ENCODE data around the gene RTKN. TPM values are rescaled to one million over a fixed set of nuclear protein-coding genes. Genes with fewer than 3 reads are reported as not detected.

Gene RTKN
- polyA plus RNA-seq, 1 donor from 2014 or later = 4.9 TPM

GRCh38 chr2:74425523-74425922, 16.2 kb downstream of the RTKN start:
- Histone ChIP-seq H4K20me1 (ENCODE audit: insufficient read depth) (no peaks in the 10 kb centered on the region), H3K27ac (ENCODE audit: low read length) (no peak overlapping the region), H3K27me3 (ENCODE audit: insufficient read depth, low read depth, low read length) (no peaks in the 10 kb centered on the region), H3K9me2 (ENCODE audit: insufficient read depth, low read length) (no peaks in the 10 kb centered on the region), H3K4me2 (ENCODE audit: low read length) (no peak overlapping the region), H3F3A (ENCODE audit: insufficient read depth, low read length, poor library complexity, severe bottlenecking) (no peaks in the 10 kb centered on the region), H3K9me3 (ENCODE audit: low read length) (no peaks in the 10 kb centered on the region), H3K36me3 (ENCODE audit: insufficient read depth, low read length) (no peaks in the 10 kb centered on the region), H3K4me3 (ENCODE audit: low read length) (no peak overlapping the region), H3K9ac (ENCODE audit: low read length) (no peak overlapping the region), H2AFZ (ENCODE audit: low read depth, low read length) (no peak overlapping the region), H3K79me2 (replicated peaks; ENCODE audit: insufficient read depth, low read length) (no peaks in the 10 kb centered on the region)
- TF ChIP-seq EZH2 (IDR thresholded peaks at IDR 0.05; ENCODE audit: borderline replicate concordance, insufficient read depth, low read length, poor library complexity, severe bottlenecking) = no peak
- TF ChIP-seq POLR2AphosphoS5 (IDR thresholded peaks at IDR 0.05) = no peak
- TF ChIP-seq EP300 (conservative IDR thresholded peaks at IDR 0.05; ENCODE audit: poor library complexity, severe bottlenecking) = no peak
- TF ChIP-seq MXI1 (conservative IDR thresholded peaks at IDR 0.05; ENCODE audit: poor library complexity, severe bottlenecking) = no peak
- no peak for TF ChIP-seq SMC3 (conservative IDR thresholded peaks at IDR 0.05; ENCODE audit: poor library complexity)
- TF ChIP-seq RAD21 (conservative IDR thresholded peaks at IDR 0.05) = no peak
- no peak for TF ChIP-seq TAF1 (IDR thresholded peaks at IDR 0.05; ENCODE audit: low read depth)
- no peak for TF ChIP-seq REST (IDR thresholded peaks at IDR 0.05; ENCODE audit: borderline replicate concordance)
- TF ChIP-seq, protein P1, sequence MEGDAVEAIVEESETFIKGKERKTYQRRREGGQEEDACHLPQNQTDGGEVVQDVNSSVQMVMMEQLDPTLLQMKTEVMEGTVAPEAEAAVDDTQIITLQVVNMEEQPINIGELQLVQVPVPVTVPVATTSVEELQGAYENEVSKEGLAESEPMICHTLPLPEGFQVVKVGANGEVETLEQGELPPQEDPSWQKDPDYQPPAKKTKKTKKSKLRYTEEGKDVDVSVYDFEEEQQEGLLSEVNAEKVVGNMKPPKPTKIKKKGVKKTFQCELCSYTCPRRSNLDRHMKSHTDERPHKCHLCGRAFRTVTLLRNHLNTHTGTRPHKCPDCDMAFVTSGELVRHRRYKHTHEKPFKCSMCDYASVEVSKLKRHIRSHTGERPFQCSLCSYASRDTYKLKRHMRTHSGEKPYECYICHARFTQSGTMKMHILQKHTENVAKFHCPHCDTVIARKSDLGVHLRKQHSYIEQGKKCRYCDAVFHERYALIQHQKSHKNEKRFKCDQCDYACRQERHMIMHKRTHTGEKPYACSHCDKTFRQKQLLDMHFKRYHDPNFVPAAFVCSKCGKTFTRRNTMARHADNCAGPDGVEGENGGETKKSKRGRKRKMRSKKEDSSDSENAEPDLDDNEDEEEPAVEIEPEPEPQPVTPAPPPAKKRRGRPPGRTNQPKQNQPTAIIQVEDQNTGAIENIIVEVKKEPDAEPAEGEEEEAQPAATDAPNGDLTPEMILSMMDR (IDR thresholded peaks at IDR 0.05; ENCODE audit: poor library complexity, severe bottlenecking) = no peak

GRCh38 chr2:74424995-74425406, 16.7 kb downstream of the RTKN start:
- Histone ChIP-seq H3K79me2 (replicated peaks; ENCODE audit: insufficient read depth, low read length) (no peaks in the 10 kb centered on the region), H3F3A (ENCODE audit: insufficient read depth, low read length, poor library complexity, severe bottlenecking) (no peaks in the 10 kb centered on the region), H3K9me2 (ENCODE audit: insufficient read depth, low read length) (no peaks in the 10 kb centered on the region), H3K27me3 (ENCODE audit: insufficient read depth, low read depth, low read length) (no peaks in the 10 kb centered on the region), H3K27ac (ENCODE audit: low read length) (no peak overlapping the region), H3K36me3 (ENCODE audit: insufficient read depth, low read length) (no peaks in the 10 kb centered on the region), H4K20me1 (ENCODE audit: insufficient read depth) (no peaks in the 10 kb centered on the region), H3K4me3 (ENCODE audit: low read length) (no peak overlapping the region), H3K9ac (ENCODE audit: low read length) (no peak overlapping the region), H3K4me2 (ENCODE audit: low read length) (no peak overlapping the region), H3K9me3 (ENCODE audit: low read length) (no peaks in the 10 kb centered on the region), H2AFZ (ENCODE audit: low read depth, low read length) (no peak overlapping the region)
- TF ChIP-seq EP300 (conservative IDR thresholded peaks at IDR 0.05; ENCODE audit: poor library complexity, severe bottlenecking) = no peak
- TF ChIP-seq RAD21 (conservative IDR thresholded peaks at IDR 0.05) = no peak
- TF ChIP-seq REST (IDR thresholded peaks at IDR 0.05; ENCODE audit: borderline replicate concordance) = no peak
